GM12878 (cell line): ENCODE data around the gene TPI1. TPM values are rescaled to one million over a fixed set of nuclear protein-coding genes. Genes with fewer than 3 reads are reported as not detected.

Experiments used
- ATAC-seq: fragments of 200-7000 bp; cut with Tn5 transposase; 3 replicates; pipeline ENCODE4 v1.9.1; 2020; ENCODE audit warnings: mild to moderate bottlenecking, moderate library complexity
- BruUV-seq: library from RNA; stranded (reverse); fragments of 400-500 nt; replicated peaks from 2 replicates; lab custom pipeline; 2021; lab: Mats Ljungman, UMichigan
- CTCF ChIA-PET: fragments of 300-600 bp; sonication (Branson Sonifier 250); formaldehyde crosslinking; extraction: SDS; loops from one replicate; lab custom pipeline; 2021; ENCODE audit warnings: inconsistent platforms; lab: Yijun Ruan, JAX
- POLR2A ChIA-PET: fragments of 350-600 bp; formaldehyde crosslinking; extraction: SDS; loops from one replicate; lab custom pipeline; 2021; ENCODE audit warnings: inconsistent platforms; lab: Charles Lee
- RAD21 ChIA-PET: fragments of 300-600 bp; sonication (Branson Sonifier 250); formaldehyde crosslinking; loops from one replicate; lab custom pipeline; 2023; ENCODE audit warnings: antibody characterized with exemption; ENCODE audit not compliant: unreplicated experiment; lab: Charles Lee
- SMC1A ChIA-PET: fragments of 300-600 bp; sonication (Branson Sonifier 250); formaldehyde crosslinking; loops from one replicate; lab custom pipeline; 2023; ENCODE audit not compliant: unreplicated experiment, uncharacterized antibody; lab: Charles Lee
- DNase-seq: peaks from one replicate; pipeline ENCODE4 v3.0.0-alpha.2; 2011; ENCODE audit warnings: low read depth, low spot score
- FAIRE-seq: peaks from 3 replicates; lab custom pipeline; 2011; peaks lifted over from hg19 to GRCh38; lab: Jason Lieb, UNC
- H2AFZ ChIP-seq: 2 replicates; pipeline ENCODE4 v1.6.0; 2011; ENCODE audit warnings: low read depth, low read length, control low read depth; ENCODE audit not compliant: control insufficient read depth
- H3K27ac ChIP-seq: 2 replicates; pipeline ENCODE4 v1.5.1; 2011; ENCODE audit warnings: control low read depth; ENCODE audit not compliant: control insufficient read depth, insufficient read depth
- H3K27me3 ChIP-seq, 2 experiments: replicated peaks in 1 of 2; 2 replicates each; pipeline versions ENCODE4 v1.6.0 to v1.6.1; 2011; ENCODE audit warnings: low read length in 1 of 2; ENCODE audit not compliant: control insufficient read depth in 2 of 2, insufficient read depth in 2 of 2
- H3K36me3 ChIP-seq, 2 experiments: 2 replicates each; pipeline ENCODE4 v1.5.1; 2011; ENCODE audit warnings: low read length in 1 of 2; ENCODE audit not compliant: control insufficient read depth in 2 of 2, insufficient read depth in 2 of 2
- H3K4me1 ChIP-seq: 2 replicates; pipeline ENCODE4 v1.6.1; 2011; ENCODE audit warnings: mild to moderate bottlenecking, low read length, moderate library complexity, mixed read lengths; ENCODE audit not compliant: control insufficient read depth, insufficient read depth
- H3K4me2 ChIP-seq: 2 replicates; pipeline ENCODE4 v1.6.0; 2011; ENCODE audit warnings: control low read depth; ENCODE audit not compliant: control insufficient read depth, insufficient read depth
- H3K4me3 ChIP-seq: fragments of 200-600 bp; sonication (generic); 2 replicates; pipeline ENCODE4 v1.5.1; 2016
- H3K79me2 ChIP-seq: 2 replicates; pipeline ENCODE4 v1.6.0; 2011; ENCODE audit warnings: low read length; ENCODE audit not compliant: control insufficient read depth, insufficient read depth
- H3K9ac ChIP-seq: 2 replicates; pipeline ENCODE4 v1.8.0; 2011; ENCODE audit warnings: low read length, control low read depth, mixed read lengths; ENCODE audit not compliant: control insufficient read depth, insufficient read depth
- H3K9me3 ChIP-seq: replicated peaks from 3 replicates; pipeline ENCODE4 v1.5.1; 2011; ENCODE audit warnings: mild to moderate bottlenecking, low read length; ENCODE audit not compliant: control insufficient read depth, insufficient read depth
- H4K20me1 ChIP-seq: 2 replicates; pipeline ENCODE4 v1.6.0; 2011; ENCODE audit not compliant: control insufficient read depth, insufficient read depth
- CBX5 ChIP-seq: sonication (generic); IDR thresholded peaks from 2 replicates; pipeline ENCODE4 v1.6.1; 2016; ENCODE audit warnings: low read depth, moderate library complexity, mild to moderate bottlenecking, inconsistent platforms
- JUND ChIP-seq: IDR thresholded peaks from 2 replicates; pipeline ENCODE4 v1.6.1; 2012; ENCODE audit warnings: low read depth, mild to moderate bottlenecking, low read length, improper control_type of control experiment, moderate library complexity
- PAX8 ChIP-seq: fragments of 450-650 bp; IDR thresholded peaks from 2 replicates; pipeline ENCODE4 v1.6.1; 2017; ENCODE audit warnings: mild to moderate bottlenecking, moderate library complexity
- PKNOX1 ChIP-seq: fragments of 450-650 bp; IDR thresholded peaks from 2 replicates; pipeline ENCODE4 v1.6.1; 2016; ENCODE audit warnings: mild to moderate bottlenecking
- PML ChIP-seq: IDR thresholded peaks from 2 replicates; pipeline ENCODE4 v1.6.1; 2012; ENCODE audit warnings: low read length, inconsistent platforms
- SMAD5 ChIP-seq: IDR thresholded peaks from 2 replicates; pipeline ENCODE4 v1.6.1; 2016; ENCODE audit warnings: antibody characterized with exemption, low read depth
- SMARCA5 ChIP-seq: fragments of 450-650 bp; IDR thresholded peaks from 2 replicates; pipeline ENCODE4 v1.6.1; 2017; ENCODE audit warnings: mild to moderate bottlenecking
- SP1 ChIP-seq: IDR thresholded peaks from one replicate; pipeline ENCODE4 v1.6.1; 2011; ENCODE audit warnings: low read depth, low read length
- TCF7 ChIP-seq: IDR thresholded peaks from 2 replicates; pipeline ENCODE4 v1.6.1; 2014; ENCODE audit warnings: antibody characterized with exemption, borderline replicate concordance
- YY1 ChIP-seq: IDR thresholded peaks from 2 replicates; pipeline ENCODE4 v1.6.1; 2011; ENCODE audit warnings: low read depth, mild to moderate bottlenecking, low read length
- ZBTB33 ChIP-seq: fragments of 450-650 bp; IDR thresholded peaks from 2 replicates; pipeline ENCODE4 v1.6.1; 2017; ENCODE audit warnings: mild to moderate bottlenecking
- ZNF24 ChIP-seq: fragments of 450-650 bp; IDR thresholded peaks from 2 replicates; pipeline ENCODE4 v1.6.1; 2017; ENCODE audit warnings: antibody characterized with exemption, mild to moderate bottlenecking
- ZNF592 ChIP-seq: fragments of 450-650 bp; IDR thresholded peaks from 2 replicates; pipeline ENCODE4 v1.6.1; 2017; ENCODE audit warnings: mild to moderate bottlenecking, moderate library complexity
- ZZZ3 ChIP-seq: IDR thresholded peaks from 2 replicates; pipeline ENCODE4 v1.6.1; 2011; ENCODE audit warnings: low read depth; ENCODE audit not compliant: control insufficient read depth, insufficient read length
- WGBS: methylation state at CpG from one replicate; pipeline ENCODE4 v1.1.6; 2016; ENCODE audit warnings: low lambda C conversion rate; ENCODE audit not compliant: insufficient replicate concordance, insufficient coverage; ENCODE audit errors: missing lambda C conversion rate; 5-methylcytosine and 5-hydroxymethylcytosine counted together
- in situ Hi-C: fragments of 300-500 bp; cut with MboI; formaldehyde crosslinking; loops from 9 replicates; pipeline ENCODE4 v1.14.3; 2018; ENCODE audit warnings: mixed read lengths
- intact Hi-C: fragments of 100-400 bp; cut with micrococcal nuclease; formaldehyde crosslinking; loops from one replicate; pipeline ENCODE4 v1.14.2; 2022; ENCODE audit not compliant: unreplicated experiment
- polyA plus RNA-seq, 11 experiments: library from polyadenylated mRNA; depleted of rRNA in 4 of 11; unstranded in 6 of 11; stranded (reverse) in 5 of 11; fragments of >200 nt; fragmentation: Nextera tagmentation in 4 of 11; fragmentation: Illumina TruSeq in 1 of 11; extraction: Ambion mirVana in 4 of 11; extraction: Trizol in 1 of 11; gene quantifications; 1 replicate in 1 of 11; 2 replicates in 10 of 11; pipeline versions ENCODE4 v1.2.1 to v1.2.3, GENCODE V29; 2011 to 2016; ENCODE audit warnings: inconsistent platforms in 2 of 11, missing spikeins in 2 of 11, low read depth in 1 of 11
- total RNA-seq, 4 experiments: library from RNA; depleted of rRNA in 3 of 4; stranded (reverse); fragments of >200 nt in 3 of 4; fragmentation: Illumina TruSeq in 1 of 4; extraction: Trizol in 1 of 4; gene quantifications; 2 replicates each; pipeline versions ENCODE4 v1.2.1 to v1.2.3, GENCODE V29; 2013 to 2021

The TPI1 gene
- total and polyA plus RNA-seq, 10 of the 15 experiments (the other 5 are each of a cell fraction or from before 2014, with no cell fraction given), result 916 to 7,349 (median 1,677) TPM

GRCh38 chr12:6833189-6833890 lies 34.0 kb upstream of the TPI1 start:
- Histone ChIP-seq H3K9me3 (no peaks in the 10 kb centered on the region), H3K27me3 (peaks cover 11 to 17% of the 10 kb centered on the region in 2 experiments), H2AFZ (no peak overlapping the region), H3K4me1 (peaks cover 4% of the 10 kb centered on the region), H4K20me1 (no peaks in the 10 kb centered on the region), H3K4me2 (no peak overlapping the region), H3K9ac (no peak overlapping the region), H3K27ac (no peak overlapping the region), H3K4me3 (no peak overlapping the region), H3K79me2 (no peaks in the 10 kb centered on the region), H3K36me3 (no peaks in the 10 kb centered on the region)
- ChIA-PET SMC1A (interaction anchor here (0.7 to 5.8 kb wide), 4 partner anchors 11 to 80 kb away, joined by 3 to 35 read pairs (median 6); partner anchors contain the start of genes CDCA3 and MLF2), CTCF (interaction anchor here (0.6 to 6.8 kb wide), 13 partner anchors 8 to 275 kb away, joined by 3 to 72 read pairs (median 11); partner anchors contain the start of genes CDCA3, MLF2, SPSB2 and USP5), POLR2A (interaction anchor here (0.6 to 1.6 kb wide), 4 partner anchors 18 to 167 kb away, joined by 3 to 8 read pairs (median 4); partner anchors contain the start of genes MLF2 and SPSB2), RAD21 (interaction anchor here (1.3 to 1.6 kb wide), 3 partner anchors 18 to 49 kb away, joined by 3 to 5 read pairs (median 3); partner anchors contain the start of gene CDCA3)
- WGBS, result 53% methylated on average over 6 of the region's 6 CpGs
- ATAC-seq (no peak), FAIRE-seq (no peak), DNase-seq (no peak)
- in situ Hi-C loops, result no loop called here
- no peak for TF ChIP-seq JUND
- TF ChIP-seq ZNF24, result no peak
- TF ChIP-seq SP1, result no peak
- no peak for TF ChIP-seq ZBTB33
- no peak for TF ChIP-seq ZZZ3
- no peak for TF ChIP-seq YY1
- TF ChIP-seq PAX8, result no peak
- TF ChIP-seq PKNOX1, result no peak
- TF ChIP-seq PML, result no peak
- no peak for TF ChIP-seq TCF7
- TF ChIP-seq SMAD5, result no peak
- TF ChIP-seq ZNF592, result no peak
- TF ChIP-seq CBX5, result no peak
- TF ChIP-seq SMARCA5, result no peak
- BruUV-seq, result no TSS peak
- intact Hi-C loops, result no loop called here
